Measurements from ENCODE around the gene COL8A2.

Gene COL8A2

DNA sequence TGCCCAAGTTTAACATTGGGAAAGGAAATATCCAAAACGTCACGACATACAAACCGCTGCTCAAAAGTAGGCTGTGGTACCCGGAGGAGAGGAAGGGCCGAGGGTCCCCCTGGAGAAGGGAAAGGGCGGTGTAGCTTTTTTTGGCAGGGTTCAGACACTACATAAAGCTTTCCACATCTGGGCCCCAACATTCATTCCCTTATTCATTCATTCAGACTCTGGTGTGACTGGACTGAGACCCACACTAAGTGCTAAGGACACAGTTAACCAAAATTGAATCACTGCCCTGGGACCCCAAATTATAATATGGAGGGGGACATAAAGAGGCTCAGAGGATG, 10.3 kb upstream of the COL8A2 start:
- no peak for DNase-seq

DNA sequence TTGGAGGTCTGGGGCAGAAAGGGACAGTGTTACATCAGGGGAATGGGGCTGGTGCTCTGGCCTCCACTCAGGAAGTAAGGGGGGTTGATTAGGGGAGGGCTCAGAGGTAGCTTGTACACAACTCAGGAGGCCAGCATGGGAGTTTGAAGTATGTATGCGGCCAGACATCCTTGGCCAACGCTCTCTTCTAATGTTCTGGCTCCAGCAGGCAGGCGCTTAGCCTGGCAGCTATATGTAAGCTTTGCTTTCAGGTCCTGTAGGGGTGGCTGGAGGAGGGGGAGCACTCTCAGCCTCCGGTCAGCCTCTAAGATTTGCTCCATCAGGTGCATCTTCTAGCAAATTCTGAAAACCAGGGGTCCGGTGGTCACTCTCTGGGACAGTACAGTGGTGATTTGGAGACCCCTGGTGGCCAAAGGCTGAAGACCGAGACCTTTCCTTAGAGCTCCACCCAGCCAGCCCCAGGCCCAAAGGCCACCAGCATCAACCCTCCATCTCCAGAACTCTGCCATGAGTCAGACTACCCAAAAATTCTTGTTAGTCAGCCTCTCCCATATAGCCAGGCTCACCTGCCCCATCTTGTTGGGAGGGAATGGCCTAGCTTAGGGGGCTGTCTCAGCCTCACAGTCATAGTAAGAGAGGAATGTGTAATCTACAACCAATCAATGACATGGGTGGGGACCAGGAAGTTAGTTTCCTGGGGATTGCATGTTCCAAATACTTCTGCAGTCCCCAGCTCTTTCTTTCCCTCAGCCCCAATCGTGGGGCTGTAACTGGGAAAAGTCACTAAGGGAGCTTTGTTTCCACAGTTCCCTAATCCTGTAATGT, 9.7 kb upstream of the COL8A2 start:
- DNase-seq = no peak

DNA sequence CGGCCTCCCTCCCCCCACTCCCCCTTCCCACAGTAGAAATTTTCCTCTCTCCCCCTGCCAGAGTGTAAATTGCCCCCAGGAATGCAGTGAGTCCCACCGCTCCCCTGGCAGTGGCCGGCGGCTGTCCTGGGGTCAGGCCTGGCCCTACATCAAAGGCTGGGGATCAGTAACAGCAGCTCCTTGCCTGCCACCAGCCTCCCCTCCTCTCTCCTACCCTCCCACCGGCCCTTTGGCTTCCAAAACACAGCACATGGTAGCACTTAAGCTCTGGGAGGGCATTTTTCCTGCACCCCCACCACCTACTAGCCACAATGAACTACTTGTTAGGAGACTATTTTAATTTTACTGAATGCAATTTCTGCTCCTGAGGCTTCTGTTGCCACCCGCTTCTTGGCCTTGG, 9.0 kb upstream of the COL8A2 start:
- no peak for DNase-seq

DNA sequence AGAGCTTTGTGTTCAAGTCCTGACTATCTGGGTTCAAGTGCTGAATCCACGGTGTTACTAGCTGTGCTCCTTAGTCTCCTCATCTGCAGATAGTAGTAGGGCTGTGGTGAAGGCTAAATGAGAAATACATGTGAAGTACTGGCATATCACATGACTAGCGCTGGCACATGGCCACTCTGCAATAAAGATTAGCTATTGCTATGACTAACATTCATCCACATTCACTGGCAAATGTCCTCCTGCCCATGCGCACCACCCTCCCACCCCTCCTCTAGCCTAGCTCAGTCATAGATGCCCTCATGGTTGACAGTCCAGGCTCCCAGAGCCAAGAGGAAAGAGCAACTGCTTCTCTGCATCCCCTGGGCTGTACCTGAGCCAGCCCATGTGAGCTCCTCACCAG, 8.5 kb upstream of the COL8A2 start:
- no peak for DNase-seq

- DNase-seq = no peak
Measured at GRCh38 chr1:36132029-36132428, 7.0 kb upstream of the COL8A2 start.

GRCh38 chr1:36128905-36129206, 3.8 kb upstream of the COL8A2 start:
- DNase-seq = no peak

DNA sequence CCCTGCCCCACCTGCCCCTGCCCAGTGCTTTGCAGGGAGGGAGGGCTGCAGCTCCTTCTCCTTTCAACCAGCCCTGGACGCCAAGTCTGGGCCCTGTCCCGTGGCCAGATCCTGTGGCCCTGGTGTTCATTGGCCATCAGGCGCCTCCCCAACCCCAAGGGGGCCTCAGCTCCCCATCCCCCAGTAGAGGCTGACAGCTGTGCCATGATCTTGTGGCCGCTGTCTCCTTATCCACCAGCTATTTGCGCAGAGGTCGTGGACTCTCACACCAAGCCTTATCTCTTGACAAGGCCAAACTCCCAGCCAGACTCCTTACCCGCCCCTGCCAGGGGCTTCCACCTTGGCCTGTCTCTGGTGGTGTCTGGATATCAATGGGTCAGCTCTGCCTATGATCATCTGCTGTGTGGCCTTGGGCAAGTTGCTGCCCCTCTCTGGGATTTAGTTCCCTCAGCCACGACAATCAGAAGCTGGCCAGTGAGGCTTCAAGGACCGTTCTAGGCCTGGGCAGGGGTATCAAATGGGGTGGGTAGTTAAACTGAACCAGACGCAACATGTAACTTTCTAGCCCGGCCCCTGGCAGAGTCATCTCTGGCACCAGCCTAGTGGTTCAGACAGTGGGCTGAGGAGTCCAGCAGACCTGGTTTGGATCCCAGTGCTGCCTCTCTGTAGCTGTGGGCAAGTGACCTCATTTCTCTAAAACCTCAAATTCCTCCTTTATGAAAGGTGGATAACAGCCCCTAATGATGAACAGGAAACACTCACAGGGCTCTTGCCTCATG, 3.3 kb upstream of the COL8A2 start:
- DNase-seq = no peak

DNA sequence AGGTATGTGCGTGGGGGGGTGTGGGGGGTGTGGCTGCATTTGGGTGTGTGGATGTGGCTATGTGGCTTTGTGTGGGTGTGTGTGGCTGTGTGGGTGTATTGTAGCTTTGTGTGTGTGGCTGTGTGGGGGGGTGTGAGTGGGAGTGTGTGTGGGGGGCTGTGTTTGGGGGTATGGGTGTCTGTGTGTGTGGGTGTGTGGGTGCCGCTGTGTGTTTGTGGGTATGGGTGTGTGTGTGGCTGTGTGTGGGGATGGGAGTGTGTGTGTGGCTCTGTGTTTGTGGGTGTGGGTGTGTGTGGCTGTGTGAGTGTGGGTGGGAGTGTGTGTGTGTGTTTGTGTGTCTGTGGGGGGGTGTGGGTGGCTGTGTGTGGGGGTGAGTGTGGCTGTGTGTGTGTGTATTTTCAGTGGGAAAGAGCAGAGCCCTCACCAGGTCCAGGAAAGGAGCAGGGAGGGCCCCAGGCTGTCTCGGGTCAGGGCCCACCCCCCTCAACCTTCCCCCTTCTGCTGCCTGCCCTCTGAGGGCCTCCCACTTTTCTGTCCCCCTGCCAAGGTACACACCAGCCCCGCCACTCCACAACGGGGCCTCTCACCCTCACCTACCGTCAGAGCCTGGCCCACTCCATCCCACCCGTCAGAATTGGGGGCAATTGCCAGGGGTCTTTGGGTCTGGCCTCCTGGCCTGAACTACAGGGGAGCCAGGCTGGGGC, 1.9 kb upstream of the COL8A2 start:
- no peak for DNase-seq

- no peak for DNase-seq
Measured at GRCh38 chr1:36126005-36126716, 1.1 kb upstream of the COL8A2 start.

DNA sequence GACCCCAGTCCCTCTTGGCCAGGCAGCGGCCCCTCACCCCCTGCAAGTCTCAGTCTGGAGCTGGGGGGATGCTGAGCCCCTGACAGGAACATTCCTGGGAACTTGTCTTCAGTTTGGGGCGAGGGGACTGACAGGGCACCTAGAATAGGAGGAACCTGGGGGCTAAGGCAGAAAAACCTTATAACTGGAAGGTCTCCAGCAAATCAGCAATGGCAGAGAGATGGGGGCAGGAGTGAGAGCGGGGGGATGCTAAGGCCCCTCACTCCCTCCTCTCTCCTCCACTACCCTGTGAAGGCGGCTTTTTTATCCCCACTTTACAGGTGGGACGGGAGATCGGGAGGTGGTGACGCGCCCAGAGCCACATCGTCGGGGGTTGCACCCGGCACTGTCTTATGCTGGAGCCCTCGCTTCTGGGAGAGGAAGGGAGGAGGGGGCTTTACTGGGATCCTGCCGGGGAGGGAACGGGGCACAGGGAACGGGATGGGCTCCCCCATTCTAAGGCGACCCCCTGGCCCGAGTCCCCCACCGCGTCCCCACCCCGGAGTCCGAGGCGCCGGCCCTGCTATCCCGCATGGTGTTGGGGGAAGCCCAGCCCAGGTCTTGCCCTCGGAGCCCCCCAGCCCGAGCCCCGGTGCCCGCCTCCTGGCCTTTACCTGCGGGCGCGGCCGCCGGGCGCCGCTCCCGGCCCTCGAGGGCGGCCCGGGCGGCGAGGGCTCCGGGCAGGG, 456 bp downstream of the COL8A2 start:
- DNase-seq = no peak

GRCh38 chr1:36123356-36123755, 1.7 kb downstream of the COL8A2 start:
- no peak for DNase-seq

- no peak for DNase-seq
Measured at GRCh38 chr1:36122062-36123030, 2.7 kb downstream of the COL8A2 start.

GRCh38 chr1:36119456-36119855, 5.6 kb downstream of the COL8A2 start:
- no peak for DNase-seq

DNA sequence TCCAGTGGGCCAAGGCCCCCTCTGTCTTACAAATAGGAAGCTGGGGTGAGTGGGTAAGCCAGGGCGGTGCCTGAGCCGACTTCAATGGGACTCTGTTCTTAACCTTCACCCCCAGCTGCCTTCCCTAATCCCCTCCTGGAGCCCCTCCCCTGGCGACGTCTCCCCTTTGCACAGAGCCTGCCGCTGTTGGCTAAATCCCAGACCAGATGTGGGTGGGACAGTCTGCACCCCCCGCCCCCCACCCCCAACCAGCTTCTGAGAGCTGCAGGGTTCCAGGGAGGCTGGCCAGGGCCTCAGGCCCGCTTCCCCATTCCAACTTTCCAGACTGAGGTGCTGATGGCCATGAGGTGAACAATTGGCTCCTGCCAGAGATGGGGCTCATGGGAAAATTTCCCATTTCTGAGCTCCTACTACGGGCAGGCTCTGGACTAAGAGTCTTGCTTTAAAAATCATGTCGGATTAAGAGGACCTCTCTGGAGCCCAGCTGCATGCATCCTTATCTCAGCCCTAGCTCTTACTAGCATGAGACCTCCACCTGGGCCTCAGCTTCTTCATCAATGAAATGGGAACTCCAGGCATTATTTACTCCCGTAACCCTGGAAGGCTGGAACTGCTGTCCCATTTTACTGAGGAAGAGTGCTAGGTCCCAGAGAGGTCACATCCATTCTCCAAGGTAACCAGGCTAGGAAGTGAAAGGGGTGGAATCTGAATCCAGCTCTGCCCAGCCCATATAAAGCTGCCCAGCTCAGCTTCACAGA, 6.4 kb downstream of the COL8A2 start:
- no peak for DNase-seq

- DNase-seq = no peak
Measured at GRCh38 chr1:36116901-36117300, 8.1 kb downstream of the COL8A2 start.

DNA sequence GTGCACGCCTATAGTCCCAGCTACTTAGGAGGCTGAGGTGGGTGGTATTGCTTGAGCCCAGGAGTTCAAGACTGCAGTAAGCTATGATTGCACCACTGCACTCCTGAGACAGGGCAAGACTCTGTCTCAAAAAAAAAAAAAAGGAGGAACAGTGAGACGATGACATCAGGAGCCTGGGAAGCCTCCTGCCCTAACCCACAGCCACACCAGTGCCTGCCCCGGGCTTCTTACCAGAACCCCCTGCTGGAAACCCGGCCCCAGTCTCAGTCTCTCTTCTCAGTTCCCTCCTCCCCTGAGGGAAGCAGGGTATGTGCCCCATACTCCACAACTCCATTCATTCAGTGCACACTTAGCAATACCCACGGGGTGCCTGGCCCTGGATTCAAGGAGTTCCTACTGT, 9.1 kb downstream of the COL8A2 start:
- no peak for DNase-seq

DNA sequence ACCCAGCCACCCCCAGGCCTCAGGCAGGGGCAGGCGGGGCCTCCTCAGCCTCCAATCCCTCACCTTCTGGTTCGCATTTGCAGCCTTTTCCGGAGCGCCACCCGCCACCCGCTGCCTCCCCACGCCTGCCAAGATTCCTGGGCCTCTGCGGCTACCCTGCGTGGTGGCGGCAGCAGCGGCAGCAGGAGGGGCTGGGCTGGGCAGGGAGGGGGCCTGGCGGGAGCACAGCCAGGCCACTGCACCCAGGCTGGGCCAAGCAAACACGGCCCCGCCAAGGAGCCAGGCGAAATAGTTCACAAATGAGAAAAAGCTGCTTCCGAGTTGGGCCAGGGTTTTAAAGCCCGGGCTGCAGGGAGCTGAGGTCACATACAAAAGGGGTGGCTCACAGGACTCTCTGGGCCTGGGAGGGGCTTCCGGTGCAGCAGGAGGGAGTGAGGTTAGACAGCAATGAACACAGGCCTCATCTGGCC, 9.8 kb downstream of the COL8A2 start:
- DNase-seq = no peak

- no peak for DNase-seq
Measured at GRCh38 chr1:36114371-36114770, 10.7 kb downstream of the COL8A2 start.

- DNase-seq = no peak
Measured at GRCh38 chr1:36112823-36113222, 12.2 kb downstream of the COL8A2 start.

DNA sequence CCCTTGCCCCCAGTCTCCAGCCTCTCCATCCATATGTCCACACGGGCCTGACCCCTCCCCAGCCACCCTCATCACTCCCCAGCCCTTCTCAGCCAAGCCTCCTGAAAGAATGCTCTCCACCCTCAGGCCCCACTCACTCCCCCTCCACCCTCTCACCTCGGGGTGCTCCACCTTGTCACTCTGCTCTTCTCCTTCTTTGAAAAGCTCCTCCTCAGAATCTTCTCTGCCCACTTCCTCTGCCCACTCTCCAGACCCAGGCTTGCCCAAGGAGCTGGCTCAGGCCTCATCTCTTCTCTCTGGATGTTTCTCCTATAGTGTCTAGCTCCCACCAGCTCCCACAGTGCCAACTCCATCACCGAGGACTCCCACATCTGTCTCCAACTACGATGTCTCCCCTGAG, 13.9 kb downstream of the COL8A2 start:
- no peak for DNase-seq
